Measurements from ENCODE around the gene ANTXRL.
"Not testable (repeated sequence)": the region's sequence is repeated elsewhere in the genome, so short reads cannot be mapped to it uniquely, and the experiment has no call there.

The ANTXRL gene

DNA sequence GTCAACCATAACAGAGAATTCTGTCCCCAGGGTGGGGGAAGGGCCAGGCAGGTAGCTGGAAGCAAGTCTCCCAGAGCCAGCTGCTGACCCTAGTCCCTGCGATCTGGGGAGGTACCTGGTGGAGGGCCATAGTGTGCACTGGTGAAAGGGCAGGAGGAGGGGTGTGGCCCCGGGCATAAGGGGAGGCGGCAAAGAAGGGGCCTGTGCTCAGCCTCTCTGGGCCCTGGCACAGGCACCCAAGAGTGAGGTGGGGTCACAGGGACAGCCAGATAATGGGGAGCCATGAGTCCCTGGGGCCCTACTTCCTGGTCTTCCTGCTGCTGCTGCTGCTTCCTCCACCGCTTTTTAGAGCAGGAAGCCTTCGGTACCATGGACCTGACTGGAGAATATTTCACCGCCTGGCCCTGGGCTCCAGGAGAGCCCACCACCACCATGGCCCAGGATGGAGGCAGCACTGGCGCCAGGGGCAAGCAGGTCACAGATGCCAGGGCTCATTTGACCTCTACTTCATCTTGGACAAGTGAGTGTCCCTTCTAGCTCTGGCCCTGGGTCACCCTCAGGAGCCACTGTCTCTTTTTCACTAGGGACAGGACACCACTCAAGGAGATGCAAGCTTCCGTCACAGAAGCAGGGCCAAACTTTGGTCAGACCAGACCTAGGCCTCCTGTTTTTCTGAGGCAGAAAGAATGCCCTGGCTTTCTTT, at the start of gene ANTXRL:
TSS of gene ANTXRL (plus strand) at position 7 of the 703 bp plus-strand sequence. CDS start at position 273, 266 bp downstream.
- no peak for DNase-seq (ENCODE audit: low read depth)

DNA sequence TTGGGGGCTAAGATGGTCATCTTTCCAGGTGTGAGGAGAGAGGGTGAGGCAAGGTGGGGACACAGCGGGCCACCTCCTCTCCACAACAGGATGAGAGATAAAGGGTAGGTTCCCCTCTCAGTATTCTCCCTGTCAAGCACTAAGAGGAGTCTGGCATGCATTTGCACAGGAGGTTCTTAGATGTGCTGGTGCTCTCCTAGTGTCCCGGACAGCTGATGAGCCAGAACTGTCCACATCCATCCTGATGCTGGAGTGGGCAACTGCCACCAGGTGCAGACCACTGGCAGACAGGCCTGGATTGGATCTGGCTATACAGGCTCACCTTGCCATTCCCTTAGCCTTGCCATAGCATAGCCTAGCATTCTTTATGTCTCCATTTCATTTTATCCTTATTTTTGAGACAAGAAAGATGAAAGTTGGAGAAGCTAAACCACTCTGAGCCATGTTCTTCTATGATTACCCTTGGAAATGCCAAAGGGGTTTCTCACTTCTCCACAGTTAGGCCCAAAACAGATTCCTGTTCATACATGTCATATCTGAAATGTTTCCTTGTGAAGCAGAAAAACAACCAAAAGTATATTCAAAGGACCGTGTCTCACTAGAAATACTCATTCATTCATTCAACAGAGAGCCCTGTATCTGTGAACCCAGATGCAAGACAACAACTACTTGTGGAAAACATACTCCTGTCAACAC, 48.8 kb upstream of the ANTXRL start:
- no peak for DNase-seq (ENCODE audit: low read depth)

DNA sequence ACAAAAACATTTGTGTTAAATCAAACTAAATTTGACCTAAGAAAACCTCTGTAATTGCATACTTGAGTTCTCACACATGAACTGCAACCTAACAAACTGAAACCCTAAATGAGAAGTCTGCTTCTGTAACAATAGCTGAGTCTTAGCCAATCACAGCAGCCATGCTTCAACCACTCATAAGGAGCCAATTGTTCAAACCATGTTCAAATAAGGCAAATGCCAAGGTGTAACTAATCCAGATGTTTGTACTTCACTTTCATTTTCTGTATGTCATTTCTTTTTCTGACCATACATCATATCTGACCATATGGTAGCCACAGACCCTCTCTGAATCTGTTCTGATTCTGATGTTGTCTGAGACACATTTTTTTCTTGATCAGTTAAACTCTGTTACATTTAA, 47.5 kb upstream of the ANTXRL start:
- no peak for DNase-seq (ENCODE audit: low read depth)

DNA sequence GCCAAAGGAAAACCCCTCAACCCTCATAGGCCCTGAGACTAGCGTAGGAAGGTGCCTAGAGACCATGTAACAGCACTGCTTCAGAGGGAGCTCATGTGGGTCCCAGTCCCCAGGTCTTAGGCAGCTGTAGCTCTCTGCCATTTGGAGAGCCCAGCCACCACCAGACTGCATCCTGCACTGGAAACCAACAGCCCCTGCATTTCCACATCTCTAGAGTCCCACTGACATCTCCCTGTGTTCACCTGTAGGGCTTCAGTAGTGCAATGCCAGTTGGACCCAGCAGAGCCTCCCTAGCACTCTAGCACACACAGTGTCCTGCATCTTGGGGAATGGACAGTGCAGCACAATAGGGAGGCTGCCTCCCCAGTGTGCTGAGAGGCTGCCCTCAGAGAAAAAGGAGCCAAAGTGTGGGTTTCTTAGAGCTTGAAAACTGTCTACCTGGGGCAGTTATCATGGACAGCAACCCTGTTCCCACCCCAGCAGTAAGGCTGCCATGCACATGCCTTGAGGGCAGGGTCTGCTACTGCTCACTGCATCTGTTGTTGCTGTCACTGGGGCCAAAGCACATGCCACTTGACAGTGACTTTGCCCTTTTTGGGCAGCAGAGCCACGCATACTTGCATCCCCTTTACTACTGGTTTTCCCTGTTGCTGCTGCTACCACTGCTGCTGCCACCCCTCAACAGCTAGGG, 46.7 kb upstream of the ANTXRL start:
- no peak for DNase-seq (ENCODE audit: low read depth)

DNA sequence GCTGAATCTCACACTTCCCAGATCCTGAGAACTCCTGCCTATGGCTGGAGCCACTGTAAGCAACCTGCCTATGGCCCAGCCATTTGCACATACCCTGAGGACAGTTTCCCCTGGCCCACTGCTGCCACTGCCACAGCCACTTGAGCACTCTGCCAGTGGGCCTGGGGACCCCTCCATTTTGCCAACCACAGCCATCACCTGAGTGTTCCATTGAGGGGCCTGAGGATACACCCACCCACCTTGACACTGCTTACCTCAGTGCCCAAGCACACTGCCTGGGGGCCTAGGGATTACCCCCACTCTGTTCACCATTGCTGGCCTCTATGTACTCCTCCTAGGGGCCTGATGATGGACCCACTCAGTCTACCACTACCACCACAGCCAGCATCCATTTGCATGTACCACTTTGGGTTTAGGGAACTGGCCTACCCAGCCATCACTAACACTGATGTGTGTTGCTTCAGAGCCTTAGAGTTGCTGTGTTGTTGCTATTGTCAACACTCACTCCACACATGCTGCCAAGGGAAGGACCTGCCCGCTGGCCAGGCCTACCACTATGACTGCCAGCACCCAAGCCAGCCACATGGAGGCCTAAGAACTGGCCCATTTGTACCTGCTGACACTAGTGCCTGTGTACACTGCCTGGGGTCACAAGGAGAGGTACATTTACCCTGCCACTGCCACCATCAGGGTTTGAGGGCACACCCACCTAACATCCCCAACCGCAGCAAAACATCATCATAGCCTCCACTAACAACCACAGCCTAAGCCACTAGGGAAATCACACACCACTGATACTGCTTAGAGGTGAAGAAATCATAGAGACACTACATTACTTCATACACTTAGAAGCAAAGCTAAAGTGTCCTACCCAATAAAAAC, 45.9 kb upstream of the ANTXRL start:
- DNase-seq (ENCODE audit: low read depth), result no peak

DNA sequence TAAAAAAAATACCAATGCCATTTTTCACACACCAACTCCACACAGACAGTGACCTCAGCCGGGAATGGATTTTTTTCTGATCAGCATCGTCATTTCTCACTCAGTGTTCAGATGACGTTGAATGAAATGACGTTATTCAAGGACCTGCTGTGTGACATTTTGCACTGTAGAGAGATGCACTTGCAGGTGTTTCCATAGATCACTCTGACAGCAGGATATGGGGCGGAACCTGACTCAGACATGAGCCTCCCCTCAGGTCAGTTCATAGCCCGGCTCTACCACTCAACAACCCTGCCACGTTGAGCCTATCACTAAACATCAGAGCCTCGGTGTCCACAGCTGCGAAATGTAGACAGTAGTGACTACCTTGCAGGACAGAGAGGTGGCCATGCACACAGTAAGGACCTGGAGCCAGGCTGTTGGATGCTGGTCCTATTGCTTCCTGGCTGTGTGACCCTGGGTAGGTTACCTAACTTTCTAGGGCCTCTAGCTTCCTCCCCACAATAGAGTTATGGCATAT, 41.4 kb upstream of the ANTXRL start:
- DNase-seq (ENCODE audit: low read depth), result no peak

DNA sequence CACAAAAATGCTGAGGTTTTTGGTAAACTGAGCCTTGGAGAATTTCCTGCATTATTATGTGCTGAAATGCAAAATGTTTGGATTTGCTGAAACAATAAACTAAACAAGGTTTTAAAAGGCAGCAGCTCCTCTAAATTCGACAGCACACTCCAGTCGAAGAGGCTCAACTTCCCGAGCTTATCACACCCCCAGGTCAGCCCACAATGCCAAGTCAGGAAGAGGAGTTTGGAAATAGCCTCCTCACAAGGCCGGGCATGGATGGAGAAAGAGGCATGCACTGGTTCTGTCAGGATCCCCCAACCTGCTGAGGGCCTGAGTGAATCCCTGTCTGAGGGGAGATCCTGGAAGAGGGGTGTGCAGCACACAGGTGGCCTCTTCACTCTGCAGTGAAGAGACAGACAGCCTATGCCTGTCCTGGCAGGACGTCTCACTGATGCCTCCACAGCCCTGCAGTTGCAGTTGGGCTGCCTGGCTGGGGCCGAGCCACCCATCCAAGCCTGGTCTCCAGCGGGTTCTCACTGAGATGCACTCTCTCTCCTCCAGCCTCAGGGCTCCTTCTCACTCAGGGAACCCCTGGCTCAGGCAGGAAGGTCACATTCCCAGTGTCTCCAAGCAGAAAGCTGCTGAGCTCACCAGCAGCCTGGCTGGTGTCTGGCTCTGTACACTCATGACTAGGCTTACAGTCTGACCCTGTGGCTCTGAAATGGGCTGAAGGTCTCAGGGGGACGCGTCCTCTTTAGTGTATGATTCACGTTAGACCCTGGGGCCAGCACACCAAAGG, 40.2 kb upstream of the ANTXRL start:
- DNase-seq (ENCODE audit: low read depth), result not testable (repeated sequence)

DNA sequence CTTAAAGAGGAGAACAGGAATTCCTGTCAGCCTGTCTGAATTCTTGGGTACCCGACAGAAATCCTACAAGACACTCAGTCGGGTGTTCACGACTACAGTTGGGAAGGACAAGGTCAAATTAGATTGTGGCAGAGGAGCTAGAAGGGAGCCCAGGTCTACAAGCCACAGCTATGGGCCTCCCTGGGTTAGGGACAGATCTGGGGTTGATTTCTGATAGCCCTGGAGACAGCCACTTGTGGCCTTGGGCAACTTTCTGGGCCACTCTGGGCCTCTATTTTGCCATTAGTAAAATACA, 39.7 kb upstream of the ANTXRL start:
- no peak for DNase-seq (ENCODE audit: low read depth)

DNA sequence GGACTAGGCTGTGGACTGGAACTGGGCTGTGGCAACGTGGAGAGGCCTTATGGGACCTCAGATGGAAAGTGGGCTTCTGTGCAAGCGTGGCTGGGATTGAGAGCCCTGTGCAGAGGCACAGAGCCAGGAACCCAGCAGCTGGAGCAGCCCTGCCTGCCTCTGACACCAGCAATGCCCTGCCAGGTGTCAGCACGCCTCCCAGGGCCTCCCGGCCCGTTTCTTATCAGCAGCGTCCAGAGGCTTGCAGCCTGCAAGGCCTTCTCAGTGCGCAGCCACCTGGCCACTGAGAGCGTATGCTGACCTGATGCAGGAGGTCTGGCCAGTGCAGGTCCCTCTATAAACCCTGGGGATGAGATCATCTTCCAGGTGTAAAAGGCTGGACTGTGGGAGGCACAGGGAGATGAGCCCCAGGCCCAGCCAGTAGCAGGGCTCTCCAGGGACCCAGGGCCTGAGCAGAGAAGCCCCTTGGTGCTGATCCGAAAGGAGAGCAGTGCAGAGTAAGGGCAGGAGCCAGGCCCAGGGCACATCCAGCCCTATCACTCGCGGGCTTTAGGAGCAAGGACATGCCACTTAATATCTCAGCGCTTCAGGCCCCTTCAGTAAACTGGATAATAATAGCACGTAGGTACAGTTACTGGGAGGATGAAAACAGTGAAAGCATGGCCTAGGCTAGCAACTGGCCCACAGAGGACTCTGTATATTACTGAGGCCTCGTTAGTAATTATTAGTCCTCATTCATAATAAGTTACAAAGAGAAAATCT, 38.8 kb upstream of the ANTXRL start:
- DNase-seq (ENCODE audit: low read depth), result no peak

DNA sequence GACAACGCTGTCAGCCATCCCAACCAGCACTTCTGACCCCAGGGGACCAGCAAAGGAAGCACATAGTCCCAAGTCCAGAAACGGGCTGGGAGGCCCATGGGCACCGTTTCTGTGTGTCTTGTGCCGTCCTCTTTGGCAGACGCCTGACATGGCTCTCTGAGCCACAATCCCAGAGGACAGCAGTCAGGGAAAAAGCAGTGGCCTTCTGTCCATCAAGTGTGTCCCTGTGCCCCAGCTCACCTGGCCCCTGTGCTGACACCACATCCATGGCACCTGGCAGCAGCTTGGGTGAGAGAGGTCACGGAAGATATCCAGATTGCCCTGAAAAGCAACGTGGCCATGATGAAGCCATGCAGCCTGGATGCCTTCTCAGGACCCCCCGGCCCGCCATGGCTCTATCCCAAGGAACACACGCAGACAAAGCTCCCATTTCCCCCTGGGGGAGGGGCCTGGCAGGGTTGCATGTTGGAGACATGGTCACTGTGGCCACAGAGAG, 38.1 kb upstream of the ANTXRL start:
- DNase-seq (ENCODE audit: low read depth), result no peak

DNA sequence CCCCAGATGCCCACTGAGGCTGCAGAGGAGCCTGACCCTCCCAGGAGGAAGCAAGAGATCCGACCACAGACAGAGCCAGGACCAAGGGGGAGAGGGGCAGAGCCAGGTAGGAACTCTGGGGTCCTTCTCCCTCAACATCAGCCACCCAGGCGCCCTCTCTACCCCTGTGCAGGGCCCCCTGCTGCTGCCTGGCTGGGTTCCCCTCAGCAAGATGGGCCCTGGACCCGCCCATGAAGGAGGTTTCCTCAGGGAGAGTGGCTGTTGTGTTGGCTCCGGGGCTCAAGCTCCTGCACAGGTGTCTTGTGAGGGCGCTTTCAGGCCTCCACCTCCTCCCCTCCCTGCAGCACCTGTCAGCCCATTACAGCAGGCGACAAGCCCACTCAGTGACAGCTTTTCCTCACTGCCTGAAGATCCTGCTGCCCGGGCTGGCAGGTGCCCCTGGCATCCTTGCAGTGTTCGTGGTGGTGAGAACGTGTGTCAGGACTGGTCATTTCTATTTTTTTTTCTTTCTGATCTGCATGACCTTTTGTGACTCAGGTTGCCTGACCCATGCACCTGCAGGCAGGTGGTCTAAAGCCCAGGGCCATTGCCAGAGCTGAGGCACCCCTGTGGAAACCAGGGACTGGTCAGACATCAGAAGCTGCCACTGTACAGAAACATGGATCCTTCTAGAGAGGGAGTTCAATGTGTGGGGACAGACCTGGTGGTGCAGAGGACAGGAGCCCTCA, 37.0 kb upstream of the ANTXRL start:
- not testable (repeated sequence) for DNase-seq (ENCODE audit: low read depth)

DNA sequence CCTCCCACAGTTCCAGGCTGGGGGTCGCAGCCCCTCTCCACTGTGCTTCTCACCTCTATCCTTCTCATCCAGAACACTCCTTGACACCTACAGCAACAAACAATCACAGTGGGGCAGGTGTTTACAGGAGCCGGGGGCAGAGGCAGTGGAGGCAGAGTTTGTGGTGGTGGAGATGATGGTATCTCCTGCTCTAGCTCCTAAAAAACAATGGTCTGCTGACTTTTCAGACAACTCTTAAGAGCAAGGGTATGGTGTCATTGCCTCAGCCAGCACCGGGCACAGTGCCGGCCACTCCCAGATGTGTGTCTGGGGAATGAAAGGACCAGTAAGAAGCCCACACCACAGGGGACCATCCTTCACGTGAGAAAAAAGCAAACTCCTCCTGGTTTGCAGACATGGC, 36.3 kb upstream of the ANTXRL start:
- DNase-seq (ENCODE audit: low read depth), result no peak

DNA sequence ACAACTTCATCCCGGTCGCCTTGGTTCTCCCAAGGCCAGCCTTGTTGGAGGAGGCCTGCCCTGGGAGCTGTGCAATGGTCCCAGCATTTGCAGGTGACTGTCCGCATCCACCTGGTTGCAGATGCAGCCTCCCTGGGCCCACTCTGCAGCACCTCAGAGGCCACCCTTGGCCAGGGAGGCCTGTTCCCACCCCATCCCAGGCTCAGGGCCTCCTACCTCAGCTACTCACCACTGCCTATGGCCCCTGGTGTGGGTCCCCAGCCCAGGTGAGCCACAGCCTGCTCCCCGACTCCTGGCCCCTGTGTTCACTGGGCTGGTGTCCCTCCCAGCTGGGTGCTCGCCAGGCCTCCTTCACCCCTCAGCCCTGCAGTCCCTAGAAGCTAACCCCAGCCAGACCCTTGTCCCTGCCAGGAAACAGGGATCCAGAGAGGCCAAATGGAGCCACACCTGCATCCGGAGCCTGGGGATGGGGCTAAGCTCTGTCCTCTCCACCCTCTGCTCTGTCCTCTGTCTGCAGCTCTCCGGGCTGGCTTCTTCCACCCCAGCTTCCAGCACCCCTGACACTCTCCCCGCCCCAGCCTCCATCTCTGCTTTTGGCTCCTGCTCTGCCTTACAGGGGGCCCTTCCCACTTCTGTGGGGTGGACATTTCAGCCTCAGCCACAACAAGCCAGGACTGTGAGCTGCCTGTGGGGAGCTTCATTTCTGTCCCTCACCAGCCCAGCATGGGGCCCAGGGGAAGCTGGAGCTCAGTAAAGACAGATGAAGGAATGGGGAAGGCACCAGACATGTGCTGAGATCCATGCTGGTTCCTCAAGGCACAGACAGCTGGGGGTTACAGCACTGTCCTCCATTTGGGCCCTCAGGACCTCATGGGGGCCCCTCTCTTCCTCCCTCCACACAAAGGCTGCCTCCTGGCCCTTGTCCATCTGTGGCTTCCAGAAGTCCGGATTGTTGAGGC, 35.6 kb upstream of the ANTXRL start:
- no peak for DNase-seq (ENCODE audit: low read depth)

DNA sequence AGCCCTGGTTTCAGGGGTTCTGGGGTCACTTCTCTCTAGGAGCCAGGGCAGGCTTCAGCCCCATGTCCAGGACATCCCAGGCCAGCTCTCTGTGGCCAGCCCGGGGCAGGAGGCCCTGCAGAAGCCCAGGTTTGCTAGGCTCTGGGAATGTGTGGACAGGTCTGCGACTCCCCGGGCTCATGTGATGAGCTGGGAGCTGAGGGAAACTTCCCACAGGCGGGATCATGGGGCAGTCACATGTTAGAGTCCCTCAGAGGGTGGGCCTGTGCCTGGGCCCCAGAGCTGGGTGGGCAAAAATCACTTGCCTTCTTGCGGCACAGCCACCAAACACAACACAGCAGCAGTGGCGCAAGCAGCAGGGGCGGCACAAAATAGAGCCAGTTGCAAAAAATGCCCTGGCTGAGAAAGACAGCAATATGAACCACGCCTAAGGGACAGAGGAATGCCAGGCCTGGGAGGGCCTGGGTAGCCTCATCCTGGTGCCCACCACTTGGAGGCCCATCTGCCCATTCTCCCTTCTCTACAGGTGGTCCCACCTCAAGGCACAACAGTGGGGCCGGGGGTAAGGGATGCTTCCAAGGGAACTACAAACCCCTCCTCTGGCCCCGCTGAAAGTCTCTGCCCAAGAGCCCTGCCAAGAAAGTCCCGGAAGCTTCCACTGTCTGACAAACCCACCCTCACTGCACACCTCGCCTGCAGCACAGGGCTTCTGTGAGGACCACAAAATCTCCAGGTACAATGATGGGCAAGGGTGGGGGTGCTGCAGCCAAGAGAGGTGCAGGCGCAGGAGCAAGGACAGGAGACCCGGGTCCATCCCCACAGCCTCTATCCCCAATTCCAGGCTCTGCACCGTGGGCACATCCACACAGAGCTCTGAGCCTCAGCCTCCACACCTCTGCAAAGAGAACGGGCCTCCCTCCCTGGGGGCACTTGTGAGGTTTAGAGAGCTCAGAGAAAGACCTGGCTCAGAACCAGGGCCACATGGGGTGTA, 34.6 kb upstream of the ANTXRL start:
- DNase-seq (ENCODE audit: low read depth), result no peak

DNA sequence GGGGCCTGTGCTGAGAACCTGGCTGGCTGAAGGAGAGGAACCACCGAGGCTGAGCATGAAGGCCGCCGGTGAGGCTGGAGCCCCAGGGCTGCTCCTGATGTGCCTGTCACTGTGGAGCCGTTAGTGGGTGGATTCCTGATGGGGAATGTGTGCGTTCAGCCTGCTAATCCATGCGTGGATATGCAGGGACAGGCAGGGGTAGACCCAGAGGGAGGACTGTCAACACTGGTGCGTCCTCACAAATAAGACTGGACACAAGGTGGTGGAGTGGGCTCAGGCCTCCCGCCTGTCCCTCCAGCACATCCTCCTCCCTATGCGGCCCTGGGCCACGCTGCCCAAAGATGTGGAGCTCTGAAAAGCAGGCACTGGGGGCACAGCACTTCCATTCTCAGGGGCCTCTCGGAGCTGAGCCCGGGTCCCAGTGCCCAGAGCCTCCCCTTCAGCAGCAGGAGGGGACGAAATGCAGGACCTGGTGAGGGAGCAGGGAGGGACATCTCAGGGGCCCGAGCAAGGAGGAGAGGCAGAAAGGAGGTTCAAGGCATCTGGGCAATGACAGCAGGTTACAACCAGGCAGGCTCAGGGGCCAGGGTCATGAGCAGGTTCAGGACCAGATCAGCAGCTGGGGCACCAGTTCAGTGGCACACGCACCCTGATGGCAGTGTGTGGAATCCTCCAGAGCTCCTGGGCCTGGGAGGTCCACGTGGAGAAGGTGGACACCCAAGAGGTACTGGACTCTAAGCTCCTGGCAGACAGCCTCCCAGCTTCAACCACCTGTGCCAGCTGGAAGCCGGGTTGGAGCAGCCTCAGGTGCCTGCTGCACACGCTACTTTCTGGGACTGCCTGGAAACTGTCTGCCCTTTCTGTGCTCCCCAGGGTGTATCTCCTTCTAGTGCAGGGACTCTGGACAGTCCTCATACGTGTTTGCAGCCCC, 33.5 kb upstream of the ANTXRL start:
- DNase-seq (ENCODE audit: low read depth), result no peak

DNA sequence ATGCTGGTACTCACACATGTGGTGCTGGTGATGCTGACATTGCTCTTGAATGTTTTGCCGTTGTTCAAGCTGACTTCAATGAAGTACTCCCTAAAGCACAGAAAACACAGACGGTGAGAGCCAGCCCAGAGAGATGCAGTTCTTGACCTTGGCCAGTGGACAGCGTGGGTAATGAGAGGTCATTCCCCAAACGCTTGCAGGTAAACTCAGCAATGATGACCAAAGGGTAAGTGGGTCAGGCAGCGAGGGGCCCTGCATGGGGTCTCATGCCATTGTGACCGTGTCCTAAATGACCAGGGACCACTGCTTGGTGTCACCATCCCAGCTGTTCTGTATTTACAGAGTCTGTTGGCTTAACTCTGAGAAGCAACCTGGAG, 32.8 kb upstream of the ANTXRL start:
- DNase-seq (ENCODE audit: low read depth), result no peak
